ENCODE data around the gene CPN1. TPM values are rescaled to one million over a fixed set of nuclear protein-coding genes. Genes with fewer than 3 reads are reported as not detected.
A peak's percentile ranks its signal among the peaks of the same experiment; 100 is the strongest.

CPN1 gene
- total RNA-seq, 1 donor from 2014 or later = not detected

DNA sequence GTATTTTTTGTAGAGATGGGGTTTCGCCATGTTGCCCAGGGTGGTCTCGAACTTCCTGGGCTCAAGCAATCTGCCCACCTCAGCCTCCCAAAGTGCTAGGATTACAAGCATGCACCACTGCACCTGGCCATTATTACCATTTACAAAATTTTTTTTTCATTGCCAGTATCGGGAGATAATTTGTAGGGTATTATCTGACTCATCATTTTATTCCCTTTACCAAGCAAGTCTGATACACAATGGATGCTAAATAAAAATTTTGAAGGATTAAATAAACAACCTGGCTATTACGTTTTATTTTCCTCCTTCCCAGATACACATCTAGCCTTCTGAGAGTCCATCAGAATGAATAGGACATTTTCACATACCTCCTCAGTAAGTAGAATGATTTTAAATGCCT, 38.1 kb upstream of the CPN1 start:
- peaks cover 2% of the 10 kb centered on the region for H3K27me3 Mint-ChIP-seq (ENCODE audit: low read depth, unreplicated experiment)
- no peak for TF ChIP-seq EZH2 (IDR thresholded peaks at IDR 0.05; ENCODE audit: insufficient read depth, low read length)
- TF ChIP-seq, protein P1, sequence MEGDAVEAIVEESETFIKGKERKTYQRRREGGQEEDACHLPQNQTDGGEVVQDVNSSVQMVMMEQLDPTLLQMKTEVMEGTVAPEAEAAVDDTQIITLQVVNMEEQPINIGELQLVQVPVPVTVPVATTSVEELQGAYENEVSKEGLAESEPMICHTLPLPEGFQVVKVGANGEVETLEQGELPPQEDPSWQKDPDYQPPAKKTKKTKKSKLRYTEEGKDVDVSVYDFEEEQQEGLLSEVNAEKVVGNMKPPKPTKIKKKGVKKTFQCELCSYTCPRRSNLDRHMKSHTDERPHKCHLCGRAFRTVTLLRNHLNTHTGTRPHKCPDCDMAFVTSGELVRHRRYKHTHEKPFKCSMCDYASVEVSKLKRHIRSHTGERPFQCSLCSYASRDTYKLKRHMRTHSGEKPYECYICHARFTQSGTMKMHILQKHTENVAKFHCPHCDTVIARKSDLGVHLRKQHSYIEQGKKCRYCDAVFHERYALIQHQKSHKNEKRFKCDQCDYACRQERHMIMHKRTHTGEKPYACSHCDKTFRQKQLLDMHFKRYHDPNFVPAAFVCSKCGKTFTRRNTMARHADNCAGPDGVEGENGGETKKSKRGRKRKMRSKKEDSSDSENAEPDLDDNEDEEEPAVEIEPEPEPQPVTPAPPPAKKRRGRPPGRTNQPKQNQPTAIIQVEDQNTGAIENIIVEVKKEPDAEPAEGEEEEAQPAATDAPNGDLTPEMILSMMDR (IDR thresholded peaks at IDR 0.05; ENCODE audit: insufficient read depth, low read depth, low read length) = no peak
- H3K4me3 Mint-ChIP-seq (ENCODE audit: unreplicated experiment) = no peak overlapping the region

GRCh38 chr10:100114976-100115770, 33.5 kb upstream of the CPN1 start:
- no peak overlapping the region for H3K4me3 Mint-ChIP-seq (ENCODE audit: unreplicated experiment)

More for the DNA sequence above, 38.1 kb upstream of the CPN1 start:
- Histone ChIP-seq H3K4me3 (ENCODE audit: insufficient read depth, low read depth, low read length) (no peak overlapping the region), H3K36me3 (ENCODE audit: insufficient read depth, low read length) (no peaks in the 10 kb centered on the region), H3K79me2 (ENCODE audit: insufficient read depth, low read length) (no peaks in the 10 kb centered on the region), H3K27ac (ENCODE audit: low read depth, low read length) (no peak overlapping the region), H2AFZ (ENCODE audit: low read depth, low read length) (no peak overlapping the region), H4K20me1 (ENCODE audit: insufficient read depth, low read length) (no peaks in the 10 kb centered on the region), H3K4me2 (ENCODE audit: low read length) (no peak overlapping the region), H3K9me3 (ENCODE audit: insufficient read depth, low read depth, low read length) (no peaks in the 10 kb centered on the region), H3K4me1 (ENCODE audit: insufficient read depth, low read length) (no peaks in the 10 kb centered on the region), H3K27me3 (ENCODE audit: insufficient read depth, low read length) (no peaks in the 10 kb centered on the region), H3K9ac (ENCODE audit: low read length) (no peak overlapping the region)
- Mint-ChIP-seq H3K27ac (ENCODE audit: unreplicated experiment) (no peak overlapping the region), H3K9me3 (ENCODE audit: unreplicated experiment) (no peaks in the 10 kb centered on the region), H3K4me1 (ENCODE audit: low read depth, unreplicated experiment) (no peaks in the 10 kb centered on the region), H3K36me3 (ENCODE audit: low read depth, unreplicated experiment) (no peaks in the 10 kb centered on the region)
- DNase-seq (ENCODE audit: low read depth) = no peak
- FAIRE-seq = no peak

More at GRCh38 chr10:100114976-100115770, 33.5 kb upstream of the CPN1 start:
- Histone ChIP-seq H3K36me3 (ENCODE audit: insufficient read depth, low read length) (no peaks in the 10 kb centered on the region), H2AFZ (ENCODE audit: low read depth, low read length) (no peak overlapping the region), H3K4me2 (ENCODE audit: low read length) (peak overlapping the region; percentile 68), H3K27ac (ENCODE audit: low read depth, low read length) (no peak overlapping the region), H3K9ac (ENCODE audit: low read length) (no peak overlapping the region), H4K20me1 (ENCODE audit: insufficient read depth, low read length) (no peaks in the 10 kb centered on the region), H3K4me1 (ENCODE audit: insufficient read depth, low read length) (no peaks in the 10 kb centered on the region), H3K9me3 (ENCODE audit: insufficient read depth, low read depth, low read length) (no peaks in the 10 kb centered on the region), H3K79me2 (ENCODE audit: insufficient read depth, low read length) (no peaks in the 10 kb centered on the region), H3K27me3 (ENCODE audit: insufficient read depth, low read length) (peaks cover 3% of the 10 kb centered on the region), H3K4me3 (ENCODE audit: insufficient read depth, low read depth, low read length) (no peak overlapping the region)
- Mint-ChIP-seq H3K9me3 (ENCODE audit: unreplicated experiment) (no peaks in the 10 kb centered on the region), H3K27me3 (ENCODE audit: low read depth, unreplicated experiment) (peaks cover 5% of the 10 kb centered on the region), H3K4me1 (ENCODE audit: low read depth, unreplicated experiment) (no peaks in the 10 kb centered on the region), H3K27ac (ENCODE audit: unreplicated experiment) (no peak overlapping the region), H3K36me3 (ENCODE audit: low read depth, unreplicated experiment) (no peaks in the 10 kb centered on the region)
- DNase-seq (ENCODE audit: low read depth) (no peak), FAIRE-seq (no peak)
- TF ChIP-seq, protein P1 (IDR thresholded peaks at IDR 0.05; ENCODE audit: insufficient read depth, low read depth, low read length) = no peak
- no peak for TF ChIP-seq EZH2 (IDR thresholded peaks at IDR 0.05; ENCODE audit: insufficient read depth, low read length)
